ENCODE results near the gene GALNT17.

The GALNT17 gene

GRCh38 chr7:71332207-71332606 lies 200.3 kb downstream of the GALNT17 start:
- no peak overlapping the region for H3K4me3 ChIP-seq (ENCODE audit: control insufficient read depth, low read depth, low read length)
- TF ChIP-seq CTCF (IDR thresholded peaks at IDR 0.05; ENCODE audit: control insufficient read depth, insufficient read depth, low read depth, low read length, missing control alignments): no peak
- DNase-seq (ENCODE audit: low read depth): no peak

GRCh38 chr7:71334541-71334940 lies 202.6 kb downstream of the GALNT17 start:
- H3K4me3 ChIP-seq (ENCODE audit: control insufficient read depth, low read depth, low read length): no peak overlapping the region
- DNase-seq (ENCODE audit: low read depth): no peak
- TF ChIP-seq CTCF (IDR thresholded peaks at IDR 0.05; ENCODE audit: control insufficient read depth, insufficient read depth, low read depth, low read length, missing control alignments): no peak

GRCh38 chr7:71338866-71339265 lies 206.9 kb downstream of the GALNT17 start:
- no peak for TF ChIP-seq CTCF (IDR thresholded peaks at IDR 0.05; ENCODE audit: control insufficient read depth, insufficient read depth, low read depth, low read length, missing control alignments)

GRCh38 chr7:71339924-71340323 lies 208.0 kb downstream of the GALNT17 start:
- no peak for TF ChIP-seq CTCF (IDR thresholded peaks at IDR 0.05; ENCODE audit: control insufficient read depth, insufficient read depth, low read depth, low read length, missing control alignments)
- no peak for DNase-seq (ENCODE audit: low read depth)
- no peak overlapping the region for H3K4me3 ChIP-seq (ENCODE audit: control insufficient read depth, low read depth, low read length)

More at GRCh38 chr7:71338866-71339265, 206.9 kb downstream of the GALNT17 start:
- no peak for DNase-seq (ENCODE audit: low read depth)
- H3K4me3 ChIP-seq (ENCODE audit: control insufficient read depth, low read depth, low read length): no peak overlapping the region

- no peak overlapping the region for H3K4me3 ChIP-seq (ENCODE audit: control insufficient read depth, low read depth, low read length)
- no peak for DNase-seq (ENCODE audit: low read depth)
- TF ChIP-seq CTCF (IDR thresholded peaks at IDR 0.05; ENCODE audit: control insufficient read depth, insufficient read depth, low read depth, low read length, missing control alignments): no peak
Measured at GRCh38 chr7:71342202-71342601, 210.3 kb downstream of the GALNT17 start.

GRCh38 chr7:71343039-71343438 lies 211.1 kb downstream of the GALNT17 start:
- TF ChIP-seq CTCF (IDR thresholded peaks at IDR 0.05; ENCODE audit: control insufficient read depth, insufficient read depth, low read depth, low read length, missing control alignments): no peak
- no peak for DNase-seq (ENCODE audit: low read depth)
- H3K4me3 ChIP-seq (ENCODE audit: control insufficient read depth, low read depth, low read length): no peak overlapping the region

GRCh38 chr7:71343892-71344291 lies 211.9 kb downstream of the GALNT17 start:
- no peak overlapping the region for H3K4me3 ChIP-seq (ENCODE audit: control insufficient read depth, low read depth, low read length)
- TF ChIP-seq CTCF (IDR thresholded peaks at IDR 0.05; ENCODE audit: control insufficient read depth, insufficient read depth, low read depth, low read length, missing control alignments): no peak
- DNase-seq (ENCODE audit: low read depth): no peak
